SU-DHL-6 (cell line): ENCODE results near the gene PRKCE.

Source experiments
- H2AFZ ChIP-seq: fragments of 200-600 bp; sonication (generic); 2 replicates; pipeline ENCODE4 v1.6.1; 2014; ENCODE audit warnings: low read depth, mild to moderate bottlenecking, moderate library complexity, mixed read lengths, antibody characterized with exemption, low read length; ENCODE audit not compliant: severe bottlenecking
- H3F3A ChIP-seq: fragments of 200-600 bp; shearing (Covaris generic); 2 replicates; pipeline ENCODE4 v1.6.0; 2016; ENCODE audit warnings: antibody characterized with exemption, mild to moderate bottlenecking; ENCODE audit not compliant: insufficient read depth
- H3K27ac ChIP-seq: fragments of 200-600 bp; sonication (generic); 2 replicates; pipeline ENCODE4 v1.5.1; 2016; ENCODE audit warnings: low read depth, mild to moderate bottlenecking, low read length, moderate library complexity, mixed read lengths
- H3K27me3 ChIP-seq: fragments of 200-600 bp; sonication (generic), shearing (Covaris generic); 2 replicates; pipeline ENCODE4 v1.6.0; 2014; ENCODE audit warnings: mild to moderate bottlenecking, low read length
- H3K36me3 ChIP-seq: fragments of 200-600 bp; sonication (generic); 2 replicates; pipeline ENCODE4 v1.6.1; 2014; ENCODE audit warnings: mild to moderate bottlenecking, low read length, mixed read lengths
- H3K4me2 ChIP-seq: fragments of 300-600, 200-600 bp; shearing (Covaris generic), sonication (generic); 2 replicates; pipeline ENCODE4 v1.6.0; 2014; ENCODE audit warnings: low read length, low read depth, mild to moderate bottlenecking; ENCODE audit not compliant: poor library complexity, severe bottlenecking
- H3K4me3 ChIP-seq: fragments of 200-600 bp; sonication (generic); 2 replicates; pipeline ENCODE4 v1.5.1; 2014; ENCODE audit warnings: antibody characterized with exemption, low read length, mild to moderate bottlenecking, mixed read lengths; ENCODE audit not compliant: insufficient read depth, poor library complexity, severe bottlenecking
- H3K79me2 ChIP-seq: fragments of 200-600 bp; sonication (generic); 2 replicates; pipeline ENCODE4 v1.6.1; 2014; ENCODE audit warnings: mild to moderate bottlenecking, low read length, moderate library complexity; ENCODE audit not compliant: insufficient read depth
- H3K9ac ChIP-seq: fragments of 200-600 bp; sonication (generic); 2 replicates; pipeline ENCODE4 v1.7.0; 2014; ENCODE audit warnings: mild to moderate bottlenecking, low read length
- H3K9me2 ChIP-seq: fragments of 200-600 bp; sonication (generic); replicated peaks from 2 replicates; pipeline ENCODE4 v1.6.1; 2014; ENCODE audit warnings: low read length; ENCODE audit not compliant: insufficient read depth
- H3K9me3 ChIP-seq: fragments of 200-600 bp; sonication (generic); 2 replicates; pipeline ENCODE4 v1.6.1; 2014; ENCODE audit warnings: low read length, mixed read lengths; ENCODE audit not compliant: insufficient read depth
- H4K20me1 ChIP-seq: fragments of 200-600 bp; sonication (generic); 2 replicates; pipeline ENCODE4 v1.6.1; 2014; ENCODE audit warnings: low read depth, mild to moderate bottlenecking, antibody characterized with exemption, low read length, moderate library complexity, mixed read lengths
- CTCF ChIP-seq: fragments of 200-600 bp; sonication (generic); IDR thresholded peaks from one replicate; pipeline ENCODE4 v1.5.1; 2017; ENCODE audit warnings: antibody characterized with exemption, mild to moderate bottlenecking, low read length, moderate library complexity; ENCODE audit not compliant: insufficient read depth, poor library complexity, severe bottlenecking
- EZH2phosphoT487 ChIP-seq: fragments of 200-600 bp; sonication (generic), shearing (Covaris generic); conservative IDR thresholded peaks from 2 replicates; pipeline ENCODE4 v1.6.1; 2018; ENCODE audit warnings: mild to moderate bottlenecking, antibody characterized with exemption, low read length, moderate library complexity, mixed read lengths

Gene PRKCE

GRCh38 chr2:45983213-45983612, 331.7 kb downstream of the PRKCE start:
- H3F3A ChIP-seq = no peaks in the 10 kb centered on the region
- no peaks in the 10 kb centered on the region for H3K36me3 ChIP-seq
- H3K79me2 ChIP-seq = no peaks in the 10 kb centered on the region
- H3K27ac ChIP-seq = no peak overlapping the region
- no peaks in the 10 kb centered on the region for H3K9me2 ChIP-seq
- H3K4me3 ChIP-seq = no peak overlapping the region
- TF ChIP-seq CTCF = no peak
- no peak for TF ChIP-seq EZH2phosphoT487
- H3K4me2 ChIP-seq = no peak overlapping the region
- no peak overlapping the region for H3K9ac ChIP-seq
- H4K20me1 ChIP-seq = no peaks in the 10 kb centered on the region
- no peaks in the 10 kb centered on the region for H3K27me3 ChIP-seq
- no peak overlapping the region for H2AFZ ChIP-seq
- H3K9me3 ChIP-seq = no peaks in the 10 kb centered on the region

GRCh38 chr2:45984366-45984765, 332.9 kb downstream of the PRKCE start:
- Histone ChIP-seq H3K27me3 (no peaks in the 10 kb centered on the region), H3K4me2 (no peak overlapping the region), H3K9me3 (no peaks in the 10 kb centered on the region), H3K4me3 (no peak overlapping the region), H3K36me3 (no peaks in the 10 kb centered on the region), H2AFZ (no peak overlapping the region), H3K9ac (no peak overlapping the region), H3K79me2 (no peaks in the 10 kb centered on the region), H3F3A (no peaks in the 10 kb centered on the region), H4K20me1 (no peaks in the 10 kb centered on the region), H3K9me2 (no peaks in the 10 kb centered on the region), H3K27ac (no peak overlapping the region)
- TF ChIP-seq EZH2phosphoT487 (no peak), CTCF (no peak)

GRCh38 chr2:45984896-45985473, 333.5 kb downstream of the PRKCE start:
- TF ChIP-seq EZH2phosphoT487 (no peak), CTCF (no peak)
- H3K4me3 ChIP-seq = no peak overlapping the region
- H4K20me1 ChIP-seq = no peaks in the 10 kb centered on the region
- H3K9me2 ChIP-seq = no peaks in the 10 kb centered on the region
- no peak overlapping the region for H2AFZ ChIP-seq
- no peaks in the 10 kb centered on the region for H3F3A ChIP-seq
- H3K9me3 ChIP-seq = no peaks in the 10 kb centered on the region
- no peaks in the 10 kb centered on the region for H3K36me3 ChIP-seq
- H3K27me3 ChIP-seq = no peaks in the 10 kb centered on the region
- no peak overlapping the region for H3K4me2 ChIP-seq
- no peaks in the 10 kb centered on the region for H3K79me2 ChIP-seq
- no peak overlapping the region for H3K9ac ChIP-seq
- no peak overlapping the region for H3K27ac ChIP-seq
